Muscle of back (tissue), 11 donors: Measurements from ENCODE around the gene BIN2. TPM values are rescaled to one million over a fixed set of nuclear protein-coding genes. Genes with fewer than 3 reads are reported as not detected.
"Not testable (repeated sequence)": the region's sequence is repeated elsewhere in the genome, so short reads cannot be mapped to it uniquely, and the experiment has no call there.

ENCODE experiments used
- DNase-seq, 3 donors: peaks; one replicate each; pipeline versions ENCODE4 v3.0.0 to v3.0.0-alpha.2; 2013
- polyA plus RNA-seq, 10 donors: library from polyadenylated mRNA; unstranded; fragments of 120-200 nt; gene quantifications; one replicate each; pipeline ENCODE4 v1.2.1, GENCODE V29; 2013; ENCODE audit not compliant: insufficient read length in 10 of 10

The BIN2 gene
- polyA plus RNA-seq, 10 donors, result 1.9 to 12.4 (median 3.2) TPM

DNA sequence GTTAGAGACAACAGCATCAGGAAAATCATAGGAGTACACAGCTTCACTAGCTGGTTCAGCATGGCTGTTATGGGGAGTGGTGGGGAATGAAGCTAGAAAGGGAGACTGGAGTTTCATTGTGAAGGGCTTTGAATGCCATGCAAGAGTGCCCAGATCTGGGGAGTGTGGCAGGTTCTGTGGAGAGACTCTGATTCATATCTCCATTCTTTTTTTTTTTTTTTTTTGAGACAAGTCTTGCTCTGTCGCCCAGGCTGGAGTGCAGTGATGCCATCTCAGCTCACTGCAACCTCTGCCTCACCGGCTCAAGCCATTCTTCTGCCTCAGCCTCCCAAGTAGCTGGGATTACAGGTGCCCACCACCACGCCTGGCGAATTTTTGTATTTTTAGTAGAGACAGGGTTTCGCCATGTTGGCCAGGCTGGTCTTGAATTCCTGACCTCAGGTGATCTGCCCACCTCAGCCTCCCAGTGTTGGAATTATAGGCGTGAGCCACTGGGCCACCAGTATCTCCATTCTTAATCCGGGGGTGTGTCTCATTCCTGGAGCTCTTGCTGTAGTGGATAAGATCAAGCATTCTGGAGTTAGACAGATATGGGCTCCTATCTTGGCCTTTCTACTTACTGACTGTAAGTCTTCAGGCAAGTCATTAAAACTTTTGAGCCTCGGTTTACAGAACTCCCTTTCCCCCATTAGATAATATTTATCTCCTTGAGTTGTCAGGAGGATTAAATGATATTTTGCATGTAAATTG, 5.7 kb downstream of the BIN2 start:
- DNase-seq, result not testable (repeated sequence)

DNA sequence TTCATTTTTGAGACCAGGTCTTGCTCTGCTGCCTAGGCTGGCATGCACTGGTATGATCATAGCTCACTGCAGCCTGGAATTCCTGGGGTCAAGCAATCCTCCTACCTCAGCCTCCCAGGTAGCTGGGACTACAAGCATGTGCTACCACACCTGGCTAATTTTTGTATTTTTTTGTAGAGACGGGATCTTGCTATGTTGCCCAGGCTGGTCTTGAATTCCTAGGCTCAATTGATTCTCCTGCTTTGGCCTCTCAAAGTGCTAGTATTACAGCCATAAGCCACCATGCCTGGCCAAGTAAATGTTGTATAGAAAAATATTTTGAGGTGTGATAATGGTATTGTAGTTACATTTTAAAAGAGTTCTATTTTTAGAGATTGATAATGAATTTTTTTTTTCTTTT, 12.6 kb downstream of the BIN2 start:
- DNase-seq, result no peak

DNA sequence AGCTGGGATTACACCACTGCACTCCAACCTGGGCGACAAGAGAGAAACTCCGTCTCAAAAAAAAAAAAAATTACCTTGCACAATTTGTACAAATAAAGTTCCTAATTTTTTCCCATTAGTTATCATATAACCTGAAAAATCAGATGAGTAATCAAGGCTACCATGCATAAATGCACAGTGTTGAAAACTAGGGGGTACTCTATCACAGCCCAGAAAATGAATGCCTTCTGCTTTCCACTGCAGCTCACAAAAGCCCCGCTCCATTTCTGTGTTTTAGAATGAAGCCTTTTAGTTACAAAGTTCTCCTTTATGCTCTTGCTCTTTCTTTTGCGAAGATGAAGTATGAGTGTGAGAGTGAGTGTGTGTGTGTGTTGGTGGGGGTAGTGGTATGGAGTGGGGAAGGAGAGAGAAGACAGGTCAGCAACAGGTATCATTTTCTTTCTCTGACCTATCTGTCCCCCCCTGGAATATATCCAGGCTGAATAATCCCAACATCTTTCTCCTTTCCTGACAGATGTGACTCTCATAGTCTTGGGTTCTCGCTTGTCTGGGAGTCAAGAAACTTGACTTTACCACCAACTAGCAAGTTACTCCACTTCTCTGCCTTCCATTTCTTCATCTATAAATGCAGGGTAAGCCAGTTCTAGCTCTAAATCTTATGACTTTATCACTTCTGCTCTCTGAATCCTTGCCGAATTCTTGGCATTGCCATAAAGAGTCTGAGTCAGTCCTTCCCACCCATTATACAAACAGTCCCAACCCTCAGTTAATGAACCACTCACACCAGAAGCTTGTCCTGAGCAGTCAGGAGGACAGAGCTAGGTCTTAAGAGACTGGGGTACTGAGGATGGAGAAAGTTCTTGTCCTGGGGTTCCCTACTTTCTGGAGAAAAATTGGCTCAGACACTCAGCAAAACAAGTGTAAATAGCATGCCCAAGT, 16.1 kb downstream of the BIN2 start:
- DNase-seq, result peak in 1 of 3 donors; percentile 48

DNA sequence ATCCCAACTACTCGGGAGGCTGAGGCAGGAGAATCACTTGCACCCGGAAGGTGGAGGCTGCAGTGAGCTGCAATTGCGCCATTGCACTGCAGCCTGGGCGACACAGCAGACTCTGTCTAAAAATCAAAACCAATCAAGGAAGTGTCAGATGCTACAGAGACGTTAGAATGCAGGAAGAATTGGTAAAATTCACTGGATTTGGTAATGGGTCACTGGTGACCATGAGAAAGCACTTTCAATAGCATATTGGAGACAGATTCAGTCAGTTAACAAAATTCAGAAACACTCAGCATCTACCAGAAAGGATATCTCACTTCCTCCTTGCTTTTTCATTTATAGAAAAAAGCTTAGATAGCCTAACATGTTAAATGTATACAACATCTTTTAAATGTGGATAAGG, 17.5 kb downstream of the BIN2 start:
- no peak for DNase-seq

DNA sequence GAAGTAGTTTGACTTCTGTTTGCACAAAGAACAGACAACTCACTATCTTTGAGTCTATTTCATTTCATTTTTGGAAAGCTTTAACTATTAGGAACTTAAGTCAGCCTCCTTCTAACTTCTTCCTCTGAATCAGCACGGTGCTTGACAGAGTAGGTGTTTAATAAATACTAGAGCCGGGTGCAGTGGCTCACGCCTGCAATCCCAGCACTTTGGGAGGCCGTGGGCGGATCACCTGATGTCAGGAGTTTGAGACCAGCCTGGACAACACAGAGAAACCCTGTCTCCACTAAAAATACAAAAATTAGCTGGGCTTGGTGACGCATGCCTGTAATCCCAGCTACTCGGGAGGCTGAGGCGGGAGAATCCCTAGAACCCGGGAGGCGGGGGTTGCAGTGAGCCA, 23.2 kb downstream of the BIN2 start:
- DNase-seq, result not testable (repeated sequence)

DNA sequence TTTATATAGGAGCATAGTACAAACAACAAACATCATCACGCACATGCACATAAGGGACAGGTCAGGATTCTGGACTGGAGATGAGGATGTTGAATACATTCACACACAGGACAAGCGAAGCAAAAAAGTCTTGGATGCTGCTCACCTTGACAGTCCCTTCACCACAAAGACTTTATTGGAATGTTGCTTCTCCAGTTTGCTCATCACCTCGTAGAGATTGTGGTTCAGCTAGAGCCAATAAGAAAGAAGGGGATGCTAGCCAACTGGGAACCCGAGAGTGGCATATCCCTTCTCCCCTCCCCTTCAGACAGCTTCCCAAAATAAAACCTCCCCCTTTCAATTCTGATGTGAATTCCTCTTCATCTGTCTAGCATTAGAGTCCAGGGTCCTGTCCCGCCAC, 28.3 kb downstream of the BIN2 start:
- no peak for DNase-seq

DNA sequence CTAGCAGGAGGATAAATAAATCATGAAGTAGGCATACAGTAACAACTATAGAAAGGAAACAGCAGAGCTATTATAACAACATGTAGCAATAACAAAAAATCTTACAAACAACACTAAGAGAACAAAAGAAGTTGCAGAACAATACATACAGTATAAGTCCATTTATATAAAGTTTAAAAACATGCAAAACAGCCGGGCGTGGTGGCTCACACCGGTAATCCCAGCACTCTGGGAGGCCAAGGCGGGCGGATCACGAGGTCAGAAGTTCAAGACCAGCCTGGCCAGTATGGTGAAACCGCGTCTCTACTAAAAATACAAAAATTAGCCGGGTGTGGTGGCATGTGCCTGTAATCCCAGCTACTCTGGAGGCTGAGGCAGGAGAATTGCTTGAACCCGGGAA, 29.9 kb downstream of the BIN2 start:
- not testable (repeated sequence) for DNase-seq

DNA sequence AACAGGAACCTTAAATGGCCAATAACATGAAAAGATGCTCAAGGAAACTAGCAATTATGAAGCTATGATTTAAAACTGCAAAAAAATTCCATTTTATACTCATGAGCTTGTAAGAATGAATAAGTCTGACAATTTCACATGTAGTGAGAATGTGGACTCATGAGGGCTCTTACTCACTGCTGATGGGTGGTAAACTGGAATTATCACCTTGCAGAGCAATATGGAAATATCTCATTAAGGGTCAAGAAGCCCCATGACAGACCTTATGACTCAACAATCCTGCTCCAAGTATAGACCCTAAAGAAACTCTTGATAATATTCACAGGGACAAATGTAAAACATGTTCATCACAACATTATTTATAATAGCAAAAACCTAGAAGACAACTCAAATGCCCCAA, 30.3 kb downstream of the BIN2 start:
- no peak for DNase-seq

DNA sequence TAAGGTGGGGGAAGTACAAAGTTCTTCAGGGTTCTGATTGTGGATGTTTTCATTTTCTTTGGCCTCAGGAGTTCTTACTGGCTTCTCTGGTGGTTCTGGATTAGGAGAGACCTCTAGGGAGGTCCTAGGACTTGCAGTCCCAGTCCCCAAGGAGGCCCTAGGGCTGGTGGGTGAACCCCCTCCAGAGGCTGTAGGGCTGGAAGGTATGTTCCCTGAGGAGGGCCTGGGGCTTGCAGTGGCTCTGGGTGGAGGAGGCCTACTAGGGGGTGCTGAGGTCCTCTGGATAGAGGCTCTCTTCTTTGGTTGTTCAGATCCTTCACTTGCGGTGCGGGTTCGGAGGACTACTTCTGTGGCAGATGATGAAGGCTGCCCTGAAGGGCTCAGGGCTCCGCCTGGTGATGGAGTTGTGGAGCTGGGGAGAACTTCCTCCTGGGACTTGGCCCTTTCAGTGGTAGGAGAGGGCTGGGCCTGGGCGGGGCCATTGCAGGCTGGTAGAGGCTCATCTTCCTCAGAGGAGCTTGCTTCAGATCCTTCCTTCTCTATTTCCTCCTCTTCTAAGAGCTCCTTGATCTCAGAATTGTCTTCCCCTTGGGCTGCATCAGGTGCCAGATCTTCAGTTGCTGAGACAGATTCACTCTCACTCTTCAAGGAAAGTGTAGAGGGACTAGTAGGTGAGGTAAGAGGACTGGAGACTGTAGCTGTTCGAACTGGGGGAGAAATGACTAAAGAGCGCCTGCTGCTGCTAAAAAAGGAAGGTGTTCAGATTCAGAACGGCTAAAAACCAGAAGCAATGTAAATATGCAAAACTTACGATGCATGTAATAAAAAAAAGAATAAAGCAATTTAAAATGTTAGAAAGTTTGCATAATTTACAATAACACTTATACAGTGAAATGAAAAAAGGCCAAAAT, 32.1 kb downstream of the BIN2 start:
- DNase-seq, result peak in 2 of 3 donors; percentile 1 to 25

DNA sequence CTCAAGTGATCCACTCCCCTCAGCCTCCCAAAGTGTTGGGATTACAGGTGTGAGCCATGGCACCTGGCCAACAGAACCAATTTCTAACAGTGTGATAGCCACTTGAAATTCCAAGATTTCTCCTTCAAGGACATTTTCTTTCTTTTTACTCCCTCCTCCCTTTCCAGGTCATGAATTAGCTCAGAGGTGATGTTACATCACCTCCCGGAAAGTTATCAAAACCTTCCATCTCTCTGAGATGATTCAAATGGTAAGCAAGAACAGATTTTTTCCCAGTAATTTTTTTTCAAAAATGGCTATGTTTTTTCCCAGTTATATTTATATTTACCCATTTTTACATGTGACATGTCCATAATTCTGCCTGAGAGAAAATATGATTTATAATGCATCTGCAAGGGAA, 38.1 kb downstream of the BIN2 start:
- no peak for DNase-seq

DNA sequence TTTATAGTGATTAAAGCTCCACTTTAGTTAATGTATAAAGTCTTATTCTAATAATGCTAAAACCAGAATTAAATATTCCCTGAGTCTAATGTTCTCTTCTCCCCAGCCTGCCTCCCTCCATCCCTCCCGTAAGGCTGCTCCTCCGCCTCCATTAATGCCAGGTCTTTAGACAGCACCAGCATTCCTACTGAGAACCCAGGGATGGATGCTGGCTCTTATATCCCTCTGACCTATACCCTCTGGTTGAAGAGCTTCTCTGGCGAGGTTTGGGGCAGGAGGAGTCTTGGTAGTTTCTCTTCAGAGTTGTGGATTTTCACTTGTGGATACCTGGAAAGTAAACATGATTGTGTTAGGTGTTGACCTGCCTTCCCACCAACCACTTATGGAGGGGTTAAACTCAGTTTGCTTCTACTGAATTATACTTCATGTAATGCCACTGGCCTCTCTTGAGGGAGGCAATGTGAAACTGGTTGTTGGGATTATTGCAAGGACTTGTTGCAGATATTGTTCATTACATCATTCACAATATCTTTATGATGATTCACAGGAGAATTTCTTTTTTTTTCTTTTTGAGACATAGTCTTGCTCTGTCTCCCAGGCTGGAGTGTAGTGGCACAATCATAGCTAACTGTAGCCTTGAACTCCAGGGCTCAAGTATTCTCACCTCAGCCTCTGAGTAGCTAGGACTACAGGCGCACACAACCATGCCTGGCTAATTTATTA, 42.6 kb downstream of the BIN2 start:
- no peak for DNase-seq

DNA sequence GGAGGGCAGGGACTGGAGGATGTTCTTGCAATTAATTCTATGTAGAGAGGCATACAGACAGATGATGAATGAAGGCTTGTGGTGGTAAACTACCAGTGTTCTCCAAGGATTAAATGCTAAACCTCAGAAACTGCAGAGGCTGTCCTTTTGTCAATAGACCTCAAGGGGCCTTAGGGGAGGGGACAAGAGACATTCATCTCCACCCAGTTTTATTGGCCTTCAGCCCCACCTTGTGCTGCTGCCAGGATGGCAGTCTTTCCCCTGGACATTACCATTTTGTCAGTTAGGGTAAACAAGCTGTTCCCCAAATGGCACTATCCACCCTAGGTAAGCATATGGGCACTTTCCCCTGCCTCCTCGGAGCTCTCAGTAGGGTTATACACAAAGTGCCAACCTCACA, 48.9 kb downstream of the BIN2 start:
- no peak for DNase-seq

DNA sequence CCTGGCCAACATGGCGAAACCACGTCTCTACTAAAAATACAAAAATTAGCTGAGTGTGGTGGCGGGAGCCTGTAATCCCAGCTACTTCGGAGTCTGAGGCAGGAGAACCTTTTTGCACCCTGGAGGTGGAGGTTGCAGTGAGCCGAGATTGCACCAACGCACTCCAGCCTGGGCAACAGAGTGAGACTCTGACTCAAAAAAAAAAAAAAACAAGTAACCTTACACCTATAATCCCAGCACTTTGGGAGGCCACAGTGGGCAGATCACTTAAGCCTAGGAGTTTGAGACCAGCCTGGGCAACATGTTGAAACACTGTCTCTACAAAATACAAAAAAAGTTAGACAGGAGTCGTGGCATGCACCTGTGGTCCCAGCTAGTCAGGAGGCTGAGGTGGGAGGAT, 51.2 kb downstream of the BIN2 start:
- not testable (repeated sequence) for DNase-seq

DNA sequence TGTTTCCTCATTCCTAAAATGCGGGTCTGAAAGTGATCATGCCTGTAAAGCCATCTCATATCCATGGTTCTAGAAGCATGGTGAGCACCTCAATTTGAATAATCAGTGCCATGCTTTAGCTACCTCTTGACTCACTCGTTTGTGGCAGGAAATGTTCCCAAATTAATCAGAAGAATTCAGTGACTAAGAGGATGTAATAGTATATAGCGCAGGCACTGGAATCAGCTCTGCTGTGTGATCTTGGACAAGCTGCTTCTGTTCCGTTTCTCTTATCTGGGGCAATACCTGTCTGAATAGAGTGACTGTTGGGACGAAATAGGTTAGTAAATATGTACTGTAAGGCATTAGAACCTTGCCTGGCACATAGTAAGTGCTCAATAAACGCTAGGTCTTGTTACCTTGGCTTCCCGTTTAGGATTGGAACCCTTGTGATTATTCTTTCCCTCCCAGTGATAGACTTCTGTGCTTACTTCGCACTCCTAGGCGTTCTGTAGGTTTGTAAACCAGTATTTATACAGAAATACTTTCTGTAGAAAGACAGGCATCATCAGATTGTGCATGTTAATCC, 52.9 kb downstream of the BIN2 start:
- peak in 1 of 3 donors; percentile 66 for DNase-seq

DNA sequence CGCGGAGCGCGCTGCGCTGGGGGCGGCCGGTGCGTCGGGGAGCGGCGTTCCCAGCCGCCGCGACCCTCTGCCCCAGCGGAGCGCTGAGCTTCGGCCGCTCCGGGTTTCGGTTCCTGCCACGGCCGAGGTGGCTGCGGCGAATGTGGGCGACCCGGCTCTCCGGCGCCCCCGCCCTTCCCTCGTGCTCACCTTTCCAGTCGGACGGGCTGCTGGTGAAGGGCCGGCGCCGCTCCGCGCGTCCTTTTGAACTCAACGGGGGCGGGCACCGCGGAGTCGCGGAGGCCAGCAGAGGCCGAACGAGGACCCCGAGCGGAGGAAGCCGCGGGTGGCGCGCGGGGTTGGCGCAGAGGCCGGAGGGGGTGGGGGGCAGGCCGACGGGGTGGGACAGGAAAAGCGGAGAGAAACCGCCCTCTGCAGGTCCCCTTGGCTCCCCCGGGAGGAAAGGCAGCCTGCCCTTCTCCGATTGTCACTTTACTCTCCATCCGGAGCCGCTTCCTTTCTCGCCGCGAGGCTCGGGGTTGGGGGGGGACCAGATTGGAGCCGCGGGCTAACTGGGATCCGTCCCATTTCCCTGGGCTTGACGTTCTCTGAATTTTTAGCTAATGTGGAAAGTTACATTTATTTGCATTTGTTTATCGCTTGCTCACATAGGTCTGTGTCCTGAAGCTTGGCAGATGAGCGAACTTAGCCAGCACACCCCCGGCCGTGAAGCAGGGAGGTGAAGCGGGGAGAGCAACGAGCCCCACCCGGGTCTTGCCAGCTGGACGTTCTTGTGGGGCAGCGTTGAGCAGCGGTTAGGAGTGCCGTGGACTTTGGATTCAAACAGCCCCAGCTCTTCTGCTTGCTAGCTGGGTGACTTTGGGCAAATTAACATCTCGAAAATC, 53.7 kb downstream of the BIN2 start, which contains the start of gene SMAGP:
Gene SMAGP (minus strand): TSS at position 349 of the 884 bp plus-strand sequence. CDS start 1,137 bp downstream, outside the sequence.
- DNase-seq, result peak in 2 of 3 donors; percentile 34 to 76

DNA sequence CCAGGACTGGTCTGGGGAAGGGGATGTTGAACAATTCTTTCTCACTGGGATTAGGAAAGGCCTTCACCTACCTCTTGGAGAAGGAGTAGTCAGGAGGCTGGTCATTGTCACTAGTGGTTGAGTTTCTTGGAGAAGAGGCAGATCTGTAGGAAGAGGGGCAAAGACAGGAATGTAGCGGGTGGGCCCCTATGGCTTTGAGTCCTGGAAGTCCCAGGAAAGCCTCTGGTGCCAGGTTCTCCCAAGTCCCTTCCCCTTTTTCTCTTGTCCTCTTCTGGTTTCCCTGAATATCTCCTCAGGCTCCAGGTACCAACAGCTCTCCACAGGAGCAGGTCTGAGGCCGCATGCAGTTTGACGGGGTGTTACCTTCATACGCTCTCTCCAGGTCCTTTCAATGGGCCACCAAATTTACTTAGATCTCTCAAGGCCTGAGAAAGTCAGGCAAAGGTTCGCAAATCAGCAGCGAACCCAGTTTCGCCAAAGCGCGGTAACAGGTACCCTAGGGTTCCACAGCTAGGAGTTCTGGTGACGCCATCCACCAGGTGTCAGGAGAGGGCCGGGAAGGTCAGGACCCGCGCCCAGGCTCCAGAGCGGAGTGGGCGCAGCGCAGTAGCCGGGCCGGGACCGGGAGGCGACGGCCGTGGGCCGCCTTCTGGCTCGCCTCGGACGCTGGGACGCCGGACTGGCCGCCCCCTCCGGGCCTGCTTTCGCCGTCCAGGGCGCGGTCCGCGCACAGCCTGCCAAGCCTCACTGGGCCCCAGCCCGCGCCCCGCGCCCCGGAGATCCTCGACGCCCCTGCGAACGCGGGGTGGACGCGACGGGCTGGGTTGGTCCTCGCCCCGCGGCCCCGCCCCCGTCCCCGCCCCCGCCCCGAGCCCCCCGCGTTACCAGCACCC, 54.6 kb downstream of the BIN2 start:
- DNase-seq, result peak in 2 of 3 donors; percentile 39 to 63

DNA sequence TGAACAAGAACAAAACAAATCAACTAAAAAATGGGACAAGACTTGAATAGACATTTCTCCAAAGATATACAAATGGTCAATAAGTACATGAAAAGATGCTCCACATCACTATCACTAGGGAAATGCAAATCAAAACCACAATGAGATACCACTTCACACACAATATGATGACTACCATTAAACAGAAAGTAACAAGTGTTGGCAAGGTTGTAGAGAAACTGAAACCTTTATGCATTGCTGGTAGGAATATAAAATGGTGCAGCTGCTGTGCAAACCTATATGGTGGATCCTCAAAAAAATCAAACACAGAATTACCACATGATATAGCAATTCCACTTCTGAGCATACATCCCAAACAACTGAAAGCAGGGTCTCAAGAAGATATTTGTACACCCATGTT, 59.0 kb downstream of the BIN2 start:
- no peak for DNase-seq

DNA sequence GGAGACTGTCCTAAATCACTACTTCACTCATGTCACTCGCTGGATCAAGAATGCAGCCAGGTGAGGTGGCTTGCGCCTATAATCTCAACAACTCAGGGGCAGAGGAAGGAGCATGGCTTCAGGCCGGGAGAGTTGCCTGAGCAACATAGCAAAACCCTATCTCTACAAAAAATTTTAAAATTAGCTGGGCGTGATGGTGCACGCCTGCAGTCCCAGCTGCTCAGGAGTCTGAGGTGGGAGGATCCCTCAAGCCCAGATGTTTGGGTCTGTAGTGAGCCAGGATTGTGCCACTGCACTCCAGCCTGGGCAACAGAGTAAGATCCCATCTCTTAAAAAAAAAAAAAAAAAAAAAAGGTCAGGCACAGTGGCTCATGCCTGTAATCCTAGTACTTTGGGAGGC, 59.7 kb downstream of the BIN2 start:
- no peak for DNase-seq
